KOPT-K1 (cell line): ENCODE data around the gene MLN.

Experiments
- H3K27ac ChIP-seq: fragments of 200-600 bp; sonication (generic); 2 replicates; pipeline ENCODE4 v1.5.1; 2016; ENCODE audit warnings: antibody characterized with exemption, mild to moderate bottlenecking, low read depth, low read length; ENCODE audit not compliant: poor library complexity, severe bottlenecking
- H3K36me3 ChIP-seq: fragments of 200-600 bp; sonication (generic); 2 replicates; pipeline ENCODE4 v1.5.1; 2017; ENCODE audit warnings: antibody characterized with exemption, mild to moderate bottlenecking, low read length, moderate library complexity; ENCODE audit not compliant: insufficient read depth
- H3K9me3 ChIP-seq: fragments of 200-600 bp; sonication (generic); 2 replicates; pipeline ENCODE4 v1.5.1; 2017; ENCODE audit warnings: antibody characterized with exemption, low read length, mild to moderate bottlenecking; ENCODE audit not compliant: insufficient read depth, poor library complexity, severe bottlenecking

The MLN gene

GRCh38 chr6:33752646-33753015 is 51.2 kb downstream of the MLN start:
- no peaks in the 10 kb centered on the region for H3K9me3 ChIP-seq
- no peaks in the 10 kb centered on the region for H3K36me3 ChIP-seq
- no peak overlapping the region for H3K27ac ChIP-seq

- Histone ChIP-seq H3K9me3 (no peaks in the 10 kb centered on the region), H3K27ac (no peak overlapping the region), H3K36me3 (no peaks in the 10 kb centered on the region)
These were observed 51.8 kb downstream of the MLN start for GRCh38 chr6:33751771-33752645.

GRCh38 chr6:33750244-33750991 is 53.4 kb downstream of the MLN start:
- Histone ChIP-seq H3K9me3 (no peaks in the 10 kb centered on the region), H3K27ac (no peak overlapping the region), H3K36me3 (no peaks in the 10 kb centered on the region)

GRCh38 chr6:33749401-33749800 is 54.4 kb downstream of the MLN start:
- Histone ChIP-seq H3K9me3 (no peaks in the 10 kb centered on the region), H3K27ac (no peak overlapping the region), H3K36me3 (no peaks in the 10 kb centered on the region)

- no peaks in the 10 kb centered on the region for H3K9me3 ChIP-seq
- H3K36me3 ChIP-seq = no peaks in the 10 kb centered on the region
- H3K27ac ChIP-seq = no peak overlapping the region
These were observed 55.0 kb downstream of the MLN start for GRCh38 chr6:33748841-33749240.

- Histone ChIP-seq H3K9me3 (no peaks in the 10 kb centered on the region), H3K36me3 (no peaks in the 10 kb centered on the region), H3K27ac (no peak overlapping the region)
These were observed 56.0 kb downstream of the MLN start for GRCh38 chr6:33747823-33748222.

- no peak within 1 kb of the TSS for H3K27ac ChIP-seq
- H3K9me3 ChIP-seq = no peaks in the 10 kb centered on the region
These were observed 57.1 kb downstream of the MLN start, which contains the start of gene IP6K3 for GRCh38 chr6:33746651-33747100. Gene IP6K3, minus strand, starts transcription at chr6:33746905. Its CDS starts 11,429 bp downstream, at chr6:33735476.

GRCh38 chr6:33746036-33746600 is 57.7 kb downstream of the MLN start:
- H3K36me3 ChIP-seq = no peaks in the 10 kb centered on the region
- H3K9me3 ChIP-seq = no peaks in the 10 kb centered on the region
- no peak overlapping the region for H3K27ac ChIP-seq

More at GRCh38 chr6:33746651-33747100, 57.1 kb downstream of the MLN start, which contains the start of gene IP6K3:
- H3K36me3 ChIP-seq = no peaks in the 10 kb centered on the region

- no peaks in the 10 kb centered on the region for H3K36me3 ChIP-seq
- H3K9me3 ChIP-seq = no peaks in the 10 kb centered on the region
- H3K27ac ChIP-seq = no peak overlapping the region
These were observed 58.3 kb downstream of the MLN start for GRCh38 chr6:33745548-33745947.

- no peaks in the 10 kb centered on the region for H3K9me3 ChIP-seq
- no peaks in the 10 kb centered on the region for H3K36me3 ChIP-seq
- no peak overlapping the region for H3K27ac ChIP-seq
These were observed 58.8 kb downstream of the MLN start for GRCh38 chr6:33744895-33745546.
